HepG2 (cell line): Measurements from ENCODE around the gene SLC35F3. TPM values are rescaled to one million over a fixed set of nuclear protein-coding genes. Genes with fewer than 3 reads are reported as not detected.

Experiments
- ATAC-seq: fragments of 200-7000 bp; cut with Tn5 transposase; 3 replicates; pipeline ENCODE4 v1.9.1; 2020; ENCODE audit warnings: mild to moderate bottlenecking, moderate library complexity
- BruUV-seq: library from RNA; stranded (reverse); fragments of 400-500 nt; replicated peaks from 2 replicates; lab custom pipeline; 2021; lab: Mats Ljungman, UMichigan
- CTCF ChIA-PET: fragments of 300-600 bp; formaldehyde crosslinking; extraction: SDS; loops from one replicate; lab custom pipeline; 2021; ENCODE audit warnings: low total read pairs, inconsistent platforms, low intra/inter-chr PET ratio; lab: Yijun Ruan, JAX
- POLR2A ChIA-PET: fragments of 350-600 bp; sonication (Branson Sonifier 250); formaldehyde crosslinking; loops from one replicate; lab custom pipeline; 2020; ENCODE audit warnings: antibody characterized with exemption, inconsistent platforms; lab: Yijun Ruan, JAX
- DNase-seq: peaks from one replicate; pipeline ENCODE4 v3.0.0-alpha.2; 2015; ENCODE audit warnings: low spot score
- FAIRE-seq: peaks from 3 replicates; lab custom pipeline; 2011; peaks lifted over from hg19 to GRCh38; lab: Jason Lieb, UNC
- H2AFZ ChIP-seq: one replicate; pipeline ENCODE4 v1.6.1; 2011; ENCODE audit warnings: low read length, inconsistent platforms
- H3K27ac ChIP-seq: fragments of 300-600 bp; 3 replicates; pipeline ENCODE4 v1.8.0; 2011; ENCODE audit warnings: mixed run types, mild to moderate bottlenecking, mixed read lengths, low read length, inconsistent platforms; ENCODE audit not compliant: insufficient read depth; ENCODE audit errors: extremely low read length
- H3K27me3 ChIP-seq, 2 experiments: fragments of 200-600 bp in 1 of 2; 2 replicates in 1 of 2; 3 replicates in 1 of 2; pipeline versions ENCODE4 v1.6.0 to v1.8.0; 2011; ENCODE audit warnings: low read length in 2 of 2, mild to moderate bottlenecking in 2 of 2, moderate library complexity in 2 of 2, inconsistent platforms in 1 of 2; ENCODE audit not compliant: insufficient read depth in 2 of 2, control insufficient read depth in 1 of 2
- H3K36me3 ChIP-seq, 2 experiments: fragments of 200-600 bp in 1 of 2; replicated peaks in 1 of 2; 2 replicates in 1 of 2; 3 replicates in 1 of 2; pipeline versions ENCODE4 v1.5.1 to v1.8.0; 2011; ENCODE audit warnings: low read length in 2 of 2, inconsistent platforms in 1 of 2; ENCODE audit not compliant: insufficient read depth in 2 of 2, control insufficient read depth in 1 of 2
- H3K4me1 ChIP-seq: 2 replicates; pipeline ENCODE4 v1.5.1; 2012; ENCODE audit warnings: low read length, inconsistent platforms; ENCODE audit not compliant: insufficient read depth
- H3K4me2 ChIP-seq: 2 replicates; pipeline ENCODE4 v1.6.0; 2011; ENCODE audit warnings: low read depth, low read length, inconsistent platforms
- H3K4me3 ChIP-seq, 3 experiments: fragments of 200-600 bp in 1 of 3; sonication (generic), shearing (Covaris generic) in 1 of 3; replicated peaks in 1 of 3; 2 replicates each; pipeline ENCODE4 v1.5.1; 2011 to 2016; ENCODE audit warnings: low read length in 3 of 3, inconsistent platforms in 2 of 3, low read depth in 2 of 3, mild to moderate bottlenecking in 2 of 3, control low read depth in 1 of 3, mixed read lengths in 1 of 3; ENCODE audit not compliant: insufficient read depth in 1 of 3
- H3K79me2 ChIP-seq: one replicate; pipeline ENCODE4 v1.6.1; 2011; ENCODE audit warnings: low read length, inconsistent platforms; ENCODE audit not compliant: insufficient read depth
- H3K9ac ChIP-seq: 2 replicates; pipeline ENCODE4 v1.6.0; 2011; ENCODE audit warnings: mild to moderate bottlenecking, low read depth, low read length, inconsistent platforms; ENCODE audit not compliant: insufficient read depth
- H3K9me3 ChIP-seq: 2 replicates; pipeline ENCODE4 v1.5.1; 2012; ENCODE audit warnings: mild to moderate bottlenecking, low read length
- H4K20me1 ChIP-seq: 2 replicates; pipeline ENCODE4 v1.6.0; 2011; ENCODE audit warnings: inconsistent platforms, mild to moderate bottlenecking, low read length, moderate library complexity; ENCODE audit not compliant: insufficient read depth
- AGO1 ChIP-seq: fragments of 200-400 bp; formaldehyde crosslinking; IDR thresholded peaks from 2 replicates; pipeline ENCODE4 v1.6.1; 2017; ENCODE audit warnings: mild to moderate bottlenecking, low read depth, low read length, moderate library complexity; ENCODE audit not compliant: poor library complexity, severe bottlenecking
- MEIS1 ChIP-seq: sonication (generic); formaldehyde crosslinking; IDR thresholded peaks from 2 replicates; pipeline ENCODE4 v1.9.0; 2021; ENCODE audit warnings: mild to moderate bottlenecking, missing genetic modification reagents, moderate library complexity, borderline replicate concordance
- NFKB2 ChIP-seq: sonication (generic); formaldehyde crosslinking; IDR thresholded peaks from 2 replicates; pipeline ENCODE4 v1.4.0; 2020; ENCODE audit warnings: missing genetic modification reagents, borderline replicate concordance
- TRAFD1 ChIP-seq: sonication (generic); formaldehyde crosslinking; IDR thresholded peaks from 2 replicates; pipeline ENCODE4 v1.5.1; 2020; ENCODE audit warnings: missing genetic modification reagents, mild to moderate bottlenecking, borderline replicate concordance
- ZC3H4 ChIP-seq: sonication (generic); formaldehyde crosslinking; IDR thresholded peaks from 2 replicates; pipeline ENCODE4 v1.4.0; 2020; ENCODE audit warnings: missing genetic modification reagents, borderline replicate concordance
- ZNF101 ChIP-seq: sonication (generic); formaldehyde crosslinking; IDR thresholded peaks from 2 replicates; pipeline ENCODE4 v1.4.0; 2020; ENCODE audit warnings: mild to moderate bottlenecking, low read depth, missing genetic modification reagents, borderline replicate concordance
- ZNF143 ChIP-seq: sonication (generic); formaldehyde crosslinking; IDR thresholded peaks from 2 replicates; pipeline ENCODE4 v1.4.0; 2020; ENCODE audit warnings: missing genetic modification reagents
- ZNF431 ChIP-seq: sonication (generic); formaldehyde crosslinking; IDR thresholded peaks from 2 replicates; pipeline ENCODE4 v1.9.0; 2022; ENCODE audit warnings: missing genetic modification reagents, low read depth, mild to moderate bottlenecking, borderline replicate concordance
- ZNF451 ChIP-seq: sonication (generic); formaldehyde crosslinking; IDR thresholded peaks from 2 replicates; pipeline ENCODE4 v1.5.0; 2020; ENCODE audit warnings: mild to moderate bottlenecking, missing genetic modification reagents
- WGBS: methylation state at CpG from one replicate; pipeline ENCODE4 v1.1.6; 2017; ENCODE audit warnings: low lambda C conversion rate; 5-methylcytosine and 5-hydroxymethylcytosine counted together
- in situ Hi-C: cut with HindIII; loops from 2 replicates; pipeline ENCODE4 v1.10.0; 2017; ENCODE audit warnings: low pct_unique_long_range_greater_than_20kb; ENCODE audit not compliant: extremely low pct_ligation_motif_present
- intact Hi-C: fragments of 100-400 bp; cut with micrococcal nuclease; formaldehyde crosslinking; loops from one replicate; pipeline ENCODE4 v1.10.0; 2022; ENCODE audit not compliant: unreplicated experiment
- polyA plus RNA-seq, 8 experiments: library from polyadenylated mRNA; depleted of rRNA in 3 of 8; stranded (reverse) in 7 of 8; unstranded in 1 of 8; fragments of >200 nt; fragmentation: Illumina TruSeq in 4 of 8; extraction: Trizol in 4 of 8; gene quantifications; 2 replicates each; pipeline versions ENCODE4 v1.2.1 to v1.2.3, GENCODE V29; 2011 to 2016; ENCODE audit warnings: low read depth in 4 of 8, missing spikeins in 1 of 8, mixed read lengths in 1 of 8; ENCODE audit not compliant: insufficient read depth in 1 of 8
- total RNA-seq, 5 experiments: library from RNA; depleted of rRNA; stranded (reverse); fragments of >200 nt; fragmentation: Illumina TruSeq; extraction: Trizol; gene quantifications; 2 replicates each; pipeline ENCODE4 v1.2.3, GENCODE V29; 2016; ENCODE audit warnings: low read depth in 1 of 5
- TF ChIP-seq, protein P1 (sequence below): sonication (generic); formaldehyde crosslinking; IDR thresholded peaks from 2 replicates; pipeline ENCODE4 v1.4.0; 2020; ENCODE audit warnings: mild to moderate bottlenecking, missing genetic modification reagents, borderline replicate concordance

SLC35F3 gene
- total and polyA plus RNA-seq, 2 of the 13 experiments (the other 11 are each of a cell fraction or from before 2014, with no cell fraction given) = not detected

DNA sequence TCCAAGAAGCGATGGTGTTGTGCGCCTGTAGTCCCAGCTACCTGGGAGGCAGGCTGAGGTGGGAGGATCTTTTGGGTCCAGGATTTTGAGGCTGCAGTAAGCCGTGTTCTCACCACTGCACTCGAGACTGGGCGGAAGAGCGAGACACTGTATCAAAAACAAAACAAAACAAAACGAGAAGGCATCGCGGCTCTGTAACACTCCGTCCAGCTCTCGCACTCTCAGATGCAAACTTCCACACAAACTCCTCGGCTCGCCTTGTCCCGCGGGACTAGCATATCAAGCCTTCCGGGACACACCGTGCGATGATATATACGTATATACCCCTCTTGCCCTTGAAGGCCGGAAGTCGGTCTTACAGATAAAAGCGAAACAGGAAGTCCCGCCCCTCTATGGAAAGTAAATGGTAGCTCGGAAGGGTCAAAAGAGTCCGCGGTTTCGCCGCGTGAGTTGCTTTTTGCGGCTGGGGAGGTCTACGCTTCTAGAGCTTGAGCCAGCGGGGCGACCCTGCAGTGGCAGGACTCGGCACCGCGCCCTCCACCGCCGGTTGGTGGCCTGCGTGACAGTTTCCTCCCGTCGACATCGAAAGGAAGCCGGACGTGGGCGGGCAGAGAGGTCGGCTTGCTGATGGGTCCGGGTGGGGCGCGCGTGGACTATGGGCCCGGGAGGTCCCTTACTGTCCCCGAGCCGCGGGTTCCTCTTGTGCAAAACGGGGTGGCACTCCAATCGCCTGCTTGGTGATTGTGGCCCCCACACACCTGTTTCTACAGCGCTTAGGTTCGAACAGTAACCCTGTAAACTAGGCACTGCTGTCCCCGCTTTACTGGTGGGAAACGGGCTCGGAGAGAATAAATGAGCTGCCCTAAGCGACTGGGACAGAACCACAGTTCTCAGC lies 468.8 kb downstream of the SLC35F3 start, which contains the start of gene COA6:
COA6 (plus strand) TSS at position 393 of the 895 bp plus-strand sequence; CDS start at position 404, 11 bp downstream.
- peak within 1 kb of the TSS; percentile 94 for H3K27ac ChIP-seq
- H3K36me3 ChIP-seq = peaks cover 5 to 28% of the 10 kb centered on the region in 2 experiments; a peak in 4 of 5 replicates
- H3K4me3 ChIP-seq = peak within 1 kb of the TSS; percentile 76 to 89 (median 80)
- ChIA-PET CTCF (no interaction called here), POLR2A (interaction anchor here (0.7 to 2.3 kb wide), 14 partner anchors 9 to 237 kb away, joined by 3 to 37 read pairs (median 6); partner anchors contain the start of gene IRF2BP2)
- in situ Hi-C loops = no loop called here
- H2AFZ ChIP-seq = peak within 1 kb of the TSS; percentile 82
- WGBS = under 1% methylated on average over 39 of the region's 62 CpGs
- H3K27me3 ChIP-seq = no peaks in the 10 kb centered on the region; a peak in 1 of 5 replicates
- peak; percentile 94 for ATAC-seq
- no peaks in the 10 kb centered on the region for H3K9me3 ChIP-seq
- intact Hi-C loops = loop anchor here (1.0 to 5.0 kb wide), 2 partner anchors 46 to 61 kb away; no protein-coding TSS in a partner anchor
- H3K4me1 ChIP-seq = peaks cover 51% of the 10 kb centered on the region
- H4K20me1 ChIP-seq = no peaks in the 10 kb centered on the region
- peak; percentile 81 for FAIRE-seq
- peak within 1 kb of the TSS; percentile 94 for H3K9ac ChIP-seq
- peak; percentile 98 for DNase-seq
- H3K79me2 ChIP-seq = peaks cover 32% of the 10 kb centered on the region
- BruUV-seq = no TSS peak
- H3K4me2 ChIP-seq = peak within 1 kb of the TSS; percentile 79
- TF ChIP-seq TRAFD1 (CRISPR knock-in tag) = peak; percentile 86; the same call in 1 of the 2 replicates
- no peak for TF ChIP-seq ZC3H4 (CRISPR knock-in tag)
- TF ChIP-seq ZNF143 (CRISPR knock-in tag) = no peak
- TF ChIP-seq ZNF101 = peak; percentile 76; the same call in 1 of the 2 replicates
- TF ChIP-seq ZNF451 (CRISPR knock-in tag) = peak; percentile 54; the same call in 1 of the 2 replicates
- peak; percentile 77; the same call in 1 of the 2 replicates for TF ChIP-seq NFKB2 (CRISPR knock-in tag)
- no peak for TF ChIP-seq ZNF431
- TF ChIP-seq MEIS1 = peak; percentile 56; the same call in 1 of the 2 replicates
- peak; percentile 77 for TF ChIP-seq AGO1
- TF ChIP-seq, protein P1, sequence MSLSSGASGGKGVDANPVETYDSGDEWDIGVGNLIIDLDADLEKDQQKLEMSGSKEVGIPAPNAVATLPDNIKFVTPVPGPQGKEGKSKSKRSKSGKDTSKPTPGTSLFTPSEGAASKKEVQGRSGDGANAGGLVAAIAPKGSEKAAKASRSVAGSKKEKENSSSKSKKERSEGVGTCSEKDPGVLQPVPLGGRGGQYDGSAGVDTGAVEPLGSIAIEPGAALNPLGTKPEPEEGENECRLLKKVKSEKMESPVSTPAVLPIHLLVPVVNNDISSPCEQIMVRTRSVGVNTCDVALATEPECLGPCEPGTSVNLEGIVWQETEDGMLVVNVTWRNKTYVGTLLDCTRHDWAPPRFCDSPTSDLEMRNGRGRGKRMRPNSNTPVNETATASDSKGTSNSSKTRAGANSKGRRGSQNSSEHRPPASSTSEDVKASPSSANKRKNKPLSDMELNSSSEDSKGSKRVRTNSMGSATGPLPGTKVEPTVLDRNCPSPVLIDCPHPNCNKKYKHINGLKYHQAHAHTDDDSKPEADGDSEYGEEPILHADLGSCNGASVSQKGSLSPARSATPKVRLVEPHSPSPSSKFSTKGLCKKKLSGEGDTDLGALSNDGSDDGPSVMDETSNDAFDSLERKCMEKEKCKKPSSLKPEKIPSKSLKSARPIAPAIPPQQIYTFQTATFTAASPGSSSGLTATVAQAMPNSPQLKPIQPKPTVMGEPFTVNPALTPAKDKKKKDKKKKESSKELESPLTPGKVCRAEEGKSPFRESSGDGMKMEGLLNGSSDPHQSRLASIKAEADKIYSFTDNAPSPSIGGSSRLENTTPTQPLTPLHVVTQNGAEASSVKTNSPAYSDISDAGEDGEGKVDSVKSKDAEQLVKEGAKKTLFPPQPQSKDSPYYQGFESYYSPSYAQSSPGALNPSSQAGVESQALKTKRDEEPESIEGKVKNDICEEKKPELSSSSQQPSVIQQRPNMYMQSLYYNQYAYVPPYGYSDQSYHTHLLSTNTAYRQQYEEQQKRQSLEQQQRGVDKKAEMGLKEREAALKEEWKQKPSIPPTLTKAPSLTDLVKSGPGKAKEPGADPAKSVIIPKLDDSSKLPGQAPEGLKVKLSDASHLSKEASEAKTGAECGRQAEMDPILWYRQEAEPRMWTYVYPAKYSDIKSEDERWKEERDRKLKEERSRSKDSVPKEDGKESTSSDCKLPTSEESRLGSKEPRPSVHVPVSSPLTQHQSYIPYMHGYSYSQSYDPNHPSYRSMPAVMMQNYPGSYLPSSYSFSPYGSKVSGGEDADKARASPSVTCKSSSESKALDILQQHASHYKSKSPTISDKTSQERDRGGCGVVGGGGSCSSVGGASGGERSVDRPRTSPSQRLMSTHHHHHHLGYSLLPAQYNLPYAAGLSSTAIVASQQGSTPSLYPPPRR (CRISPR knock-in tag) = no peak; the same call in none of the 2 replicates
